ENCODE measurements around the gene MGST3.
"Not testable (repeated sequence)": the region's sequence is repeated elsewhere in the genome, so short reads cannot be mapped to it uniquely, and the experiment has no call there.

MGST3 gene

GRCh38 chr1:165701922-165702321 lies 70.9 kb downstream of the MGST3 start:
- DNase-seq, result not testable (repeated sequence)

- no peak for DNase-seq
Observed at GRCh38 chr1:165703648-165704047, 72.6 kb downstream of the MGST3 start.

All from GOT3 (cell line).